PFSK-1 (cell line): ENCODE data around the gene UBE2I.

Source experiments
- FOXP2 ChIP-seq: optimal IDR thresholded peaks from 2 replicates; pipeline ENCODE3; 2011; ENCODE audit warnings: borderline replicate concordance, control low read depth, inconsistent platforms; ENCODE audit not compliant: insufficient read depth; ENCODE audit errors: extremely low read length, extremely low read depth
- POLR2AphosphoS5 ChIP-seq: IDR thresholded peaks from 2 replicates; pipeline ENCODE4 v1.6.1; 2012; ENCODE audit warnings: low read depth, mild to moderate bottlenecking, control low read depth, low read length, moderate library complexity
- REST ChIP-seq, 2 experiments: IDR thresholded peaks; 2 replicates each; pipeline versions ENCODE4 v1.6.1 to v1.8.0; 2011 to 2012; ENCODE audit warnings: low read depth in 2 of 2, low read length in 2 of 2, control low read depth in 1 of 2, inconsistent platforms in 1 of 2, mild to moderate bottlenecking in 1 of 2, moderate library complexity in 1 of 2; ENCODE audit not compliant: insufficient read depth in 1 of 2
- SIN3A ChIP-seq: IDR thresholded peaks from 2 replicates; pipeline ENCODE4 v1.6.1; 2012; ENCODE audit warnings: mild to moderate bottlenecking, low read length, moderate library complexity, borderline replicate concordance; ENCODE audit not compliant: insufficient read depth
- TAF1 ChIP-seq: IDR thresholded peaks from 2 replicates; pipeline ENCODE4 v1.6.1; 2012; ENCODE audit warnings: low read length, control low read depth, borderline replicate concordance; ENCODE audit not compliant: insufficient read depth

DNA sequence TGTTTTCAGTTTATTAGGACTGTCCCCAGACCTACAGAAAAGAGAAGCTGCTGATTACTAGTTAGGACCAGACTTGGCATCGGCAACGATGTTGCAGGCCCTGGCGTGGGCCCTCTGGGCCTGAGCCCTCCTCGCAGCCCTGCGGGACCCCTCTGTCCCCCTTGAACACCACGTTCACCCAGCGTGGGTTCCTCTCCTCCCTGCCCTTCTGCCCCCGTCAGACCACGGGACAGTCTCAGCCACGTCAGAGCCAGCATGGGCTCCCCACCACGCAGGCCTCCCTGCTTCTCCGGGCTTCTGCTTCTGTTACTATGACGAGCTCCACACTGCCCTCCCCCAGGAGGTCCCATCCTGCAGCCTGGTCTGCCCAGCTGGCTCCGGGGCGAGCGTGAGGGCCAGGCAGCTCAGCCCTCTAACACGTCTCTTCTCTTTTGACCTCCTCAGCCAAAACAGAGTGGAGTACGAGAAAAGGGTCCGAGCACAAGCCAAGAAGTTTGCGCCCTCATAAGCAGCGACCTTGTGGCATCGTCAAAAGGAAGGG, 14.9 kb downstream of the UBE2I start:
- TF ChIP-seq TAF1 (no peak), REST (IDR thresholded peaks at IDR 0.05; ENCODE audit: insufficient read depth in 1 of 2, low read depth in 2 of 2, low read length in 2 of 2) (no peak), FOXP2 (no peak), POLR2AphosphoS5 (no peak), SIN3A (no peak)
